Liver (tissue), 3 donors: ENCODE data around the gene ZNF813.

ENCODE experiments used
- GABPA ChIP-seq, 2 donors: IDR thresholded peaks in 1 of 2; conservative IDR thresholded peaks in 1 of 2; 2 replicates each; pipeline ENCODE4 v1.6.1; 2016; ENCODE audit warnings: antibody characterized with exemption in 2 of 2, mild to moderate bottlenecking in 1 of 2, moderate library complexity in 1 of 2
- JUND ChIP-seq, 2 donors: IDR thresholded peaks; 2 replicates each; pipeline ENCODE4 v1.6.1; 2016; ENCODE audit warnings: antibody characterized with exemption in 2 of 2
- TF ChIP-seq, protein P1 (sequence below): fragments of 150-350 bp; IDR thresholded peaks from 2 replicates; pipeline ENCODE4 v1.5.1; 2017; ENCODE audit warnings: improper control_type of control experiment, low read depth, low read length; ENCODE audit not compliant: missing input control
- donor health status: healthy.
- donor health status: healthy.

DNA sequence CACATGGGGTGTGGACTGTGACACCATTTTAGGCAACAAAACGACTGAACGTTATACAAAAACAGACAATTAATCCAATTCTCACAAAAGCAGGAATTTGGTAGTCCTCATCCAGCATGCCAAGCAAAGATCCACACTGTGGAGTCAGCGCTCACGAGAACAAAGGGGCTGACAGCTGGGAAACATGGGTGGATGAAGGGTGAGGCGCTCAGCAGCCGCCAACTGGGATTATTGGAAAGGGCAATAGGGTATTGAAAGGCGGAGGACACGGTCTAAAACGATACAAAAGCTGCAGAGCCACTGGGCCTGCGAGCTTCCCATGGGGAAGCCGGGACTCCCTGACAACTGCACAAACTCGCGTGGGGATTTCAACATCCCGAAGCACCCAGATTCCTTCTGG, 4.7 kb upstream of the ZNF813 start:
- TF ChIP-seq, protein P1, sequence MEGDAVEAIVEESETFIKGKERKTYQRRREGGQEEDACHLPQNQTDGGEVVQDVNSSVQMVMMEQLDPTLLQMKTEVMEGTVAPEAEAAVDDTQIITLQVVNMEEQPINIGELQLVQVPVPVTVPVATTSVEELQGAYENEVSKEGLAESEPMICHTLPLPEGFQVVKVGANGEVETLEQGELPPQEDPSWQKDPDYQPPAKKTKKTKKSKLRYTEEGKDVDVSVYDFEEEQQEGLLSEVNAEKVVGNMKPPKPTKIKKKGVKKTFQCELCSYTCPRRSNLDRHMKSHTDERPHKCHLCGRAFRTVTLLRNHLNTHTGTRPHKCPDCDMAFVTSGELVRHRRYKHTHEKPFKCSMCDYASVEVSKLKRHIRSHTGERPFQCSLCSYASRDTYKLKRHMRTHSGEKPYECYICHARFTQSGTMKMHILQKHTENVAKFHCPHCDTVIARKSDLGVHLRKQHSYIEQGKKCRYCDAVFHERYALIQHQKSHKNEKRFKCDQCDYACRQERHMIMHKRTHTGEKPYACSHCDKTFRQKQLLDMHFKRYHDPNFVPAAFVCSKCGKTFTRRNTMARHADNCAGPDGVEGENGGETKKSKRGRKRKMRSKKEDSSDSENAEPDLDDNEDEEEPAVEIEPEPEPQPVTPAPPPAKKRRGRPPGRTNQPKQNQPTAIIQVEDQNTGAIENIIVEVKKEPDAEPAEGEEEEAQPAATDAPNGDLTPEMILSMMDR = no peak
- TF ChIP-seq GABPA (IDR thresholded peaks at IDR 0.05 in 1 of 2, conservative IDR thresholded peaks at IDR 0.05 in 1 of 2) = no peak
- no peak for TF ChIP-seq JUND (IDR thresholded peaks at IDR 0.05)
